HuH-7 (cell line): ENCODE data around the gene WDR33.

Experiments used
- DNase-seq: peaks from one replicate; pipeline ENCODE4 v3.0.0; 2011; ENCODE audit warnings: low spot score

The WDR33 gene

DNA sequence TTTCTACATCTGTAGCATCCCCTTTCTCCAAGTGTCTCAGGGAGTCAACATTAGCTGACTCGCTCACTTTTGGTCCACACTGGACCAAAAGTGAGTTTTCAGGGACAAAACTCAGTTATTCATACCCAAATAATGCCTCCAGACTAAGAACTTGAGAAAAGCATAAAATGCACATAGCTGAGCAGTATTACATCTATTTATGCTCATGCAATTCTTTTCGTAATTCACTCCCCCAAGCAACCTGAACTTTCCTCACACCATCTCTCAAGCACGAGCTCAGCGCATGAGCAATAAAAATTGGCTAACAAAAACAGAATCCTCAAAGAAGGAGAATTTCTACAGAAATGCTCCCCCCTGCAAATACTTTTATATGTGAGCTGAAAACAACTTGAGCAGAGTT, 92.7 kb downstream of the WDR33 start:
- no peak for DNase-seq

DNA sequence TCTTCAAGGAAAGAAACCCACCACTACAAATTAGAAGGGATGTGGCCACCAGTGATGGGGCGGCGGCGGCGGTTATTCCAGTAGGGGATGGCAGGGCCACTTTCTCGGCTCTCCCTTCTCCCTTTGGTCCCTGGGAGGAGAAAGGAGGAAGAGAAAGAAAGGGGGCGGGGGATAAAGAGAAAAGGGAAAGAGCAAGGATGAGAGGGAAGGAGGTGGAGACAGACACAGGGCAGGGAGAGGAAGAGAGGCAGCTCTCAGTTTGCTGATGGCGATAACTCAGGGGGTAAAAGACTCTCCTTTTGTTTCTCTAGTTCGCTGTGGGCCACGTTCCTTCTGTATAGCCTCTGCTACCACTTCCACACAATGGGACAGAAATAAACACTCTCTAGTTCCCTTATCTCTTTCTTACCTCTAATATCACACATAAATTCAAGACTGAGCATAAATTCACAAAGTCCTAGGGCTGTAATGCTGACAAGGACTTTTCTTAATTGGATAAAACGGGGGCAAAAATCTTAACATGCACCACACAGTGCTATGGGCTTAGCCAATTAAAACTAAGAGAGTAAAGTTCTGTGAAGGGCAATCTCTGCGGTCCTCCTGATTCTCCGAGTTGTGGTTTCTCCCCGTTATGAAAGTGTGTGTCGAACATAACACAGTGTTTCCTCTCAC, 95.1 kb downstream of the WDR33 start:
- DNase-seq: no peak

DNA sequence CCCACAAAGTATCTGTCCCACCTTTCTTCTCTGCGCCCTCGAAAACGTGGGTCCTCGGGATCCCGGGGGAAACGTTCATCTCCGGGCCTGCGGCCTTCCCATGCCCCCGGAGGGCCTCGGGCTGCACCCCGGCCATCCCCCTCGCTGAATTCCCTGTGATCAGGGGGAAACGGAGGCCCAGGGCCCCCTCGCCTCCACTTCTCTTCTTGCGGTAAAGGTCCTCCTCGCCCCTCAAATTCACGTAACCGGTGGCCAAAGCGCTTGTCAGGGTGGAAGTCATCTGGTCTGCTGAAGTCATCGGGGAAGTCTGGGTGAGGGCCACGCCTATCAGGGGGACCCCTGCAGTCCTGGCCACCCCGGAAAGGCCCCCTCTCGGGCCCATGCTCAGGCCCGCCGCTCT, 97.4 kb downstream of the WDR33 start:
- DNase-seq: no peak

DNA sequence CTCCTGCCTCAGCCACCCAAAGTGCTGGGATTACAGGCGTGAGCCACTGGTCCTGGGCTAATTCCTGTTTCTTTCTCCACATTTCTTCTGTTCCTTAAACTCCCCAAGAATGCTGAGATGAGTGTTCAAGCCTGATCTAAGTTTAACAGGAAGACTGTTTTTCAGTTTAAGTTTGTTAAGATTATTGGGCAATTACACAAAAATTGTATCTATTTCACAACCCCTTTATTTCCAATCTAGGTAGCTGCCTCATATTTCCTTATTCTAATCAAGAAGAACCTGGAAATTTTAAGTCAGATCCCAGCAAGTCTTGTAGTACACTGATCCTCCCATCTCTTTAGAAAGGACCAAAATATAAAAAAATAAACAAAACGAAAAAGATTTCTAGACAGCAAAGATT, 98.0 kb downstream of the WDR33 start:
- DNase-seq: no peak

DNA sequence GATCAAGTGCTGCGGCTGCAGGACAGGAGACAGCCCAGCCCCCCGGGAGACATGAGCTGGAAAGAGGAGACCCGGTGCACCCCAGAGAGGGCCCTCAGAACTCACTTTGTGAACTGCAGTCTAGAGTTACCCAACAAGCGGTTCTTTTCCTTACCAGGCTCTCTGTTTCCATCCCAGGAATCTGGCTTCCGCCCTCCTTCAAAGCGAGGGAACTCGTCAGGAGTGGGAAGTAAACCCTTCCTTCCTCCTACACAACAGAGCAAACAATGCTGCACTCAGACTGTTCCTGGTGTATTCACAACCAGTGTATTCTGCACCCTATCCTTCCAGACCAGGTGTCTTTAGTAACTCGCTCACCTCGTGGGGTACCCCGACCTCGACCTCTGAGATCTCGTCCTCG, 101.6 kb downstream of the WDR33 start:
- no peak for DNase-seq

DNA sequence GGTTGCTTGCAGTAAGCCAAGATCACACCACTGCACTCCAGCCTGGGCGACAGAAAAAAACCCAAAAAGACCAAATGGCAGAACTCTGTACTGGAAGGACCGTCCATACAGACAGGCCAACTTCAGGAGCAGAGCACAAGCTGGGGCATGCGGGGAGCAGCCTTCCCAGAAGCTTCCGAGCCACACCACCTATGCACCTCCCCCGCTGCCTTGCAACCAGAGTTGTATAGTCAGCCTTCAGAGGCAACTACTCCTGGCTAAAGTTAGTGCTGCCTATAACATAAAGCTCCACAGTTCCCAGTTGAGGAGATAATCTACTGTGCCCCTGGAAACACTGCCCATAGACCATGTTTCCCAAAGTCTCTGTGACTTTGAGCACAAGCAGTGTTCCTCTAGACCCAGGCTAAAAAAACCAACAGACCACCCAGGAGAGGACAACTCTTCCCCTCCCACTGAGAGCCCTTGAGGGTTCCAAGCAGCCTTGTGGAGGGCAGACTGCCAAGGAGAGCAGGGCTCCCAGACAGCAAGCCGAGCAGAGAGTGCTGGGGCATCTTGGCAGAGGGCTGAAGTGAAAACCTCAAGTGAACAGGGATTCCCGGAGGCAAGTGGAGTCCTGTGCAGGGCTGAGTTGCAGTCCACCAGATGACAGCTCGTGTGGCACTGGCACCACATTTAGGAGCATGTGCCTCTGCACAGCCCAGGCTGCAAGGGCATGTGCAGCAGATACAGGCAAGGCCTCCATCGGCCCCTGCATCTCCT, 102.9 kb downstream of the WDR33 start:
- DNase-seq: no peak

DNA sequence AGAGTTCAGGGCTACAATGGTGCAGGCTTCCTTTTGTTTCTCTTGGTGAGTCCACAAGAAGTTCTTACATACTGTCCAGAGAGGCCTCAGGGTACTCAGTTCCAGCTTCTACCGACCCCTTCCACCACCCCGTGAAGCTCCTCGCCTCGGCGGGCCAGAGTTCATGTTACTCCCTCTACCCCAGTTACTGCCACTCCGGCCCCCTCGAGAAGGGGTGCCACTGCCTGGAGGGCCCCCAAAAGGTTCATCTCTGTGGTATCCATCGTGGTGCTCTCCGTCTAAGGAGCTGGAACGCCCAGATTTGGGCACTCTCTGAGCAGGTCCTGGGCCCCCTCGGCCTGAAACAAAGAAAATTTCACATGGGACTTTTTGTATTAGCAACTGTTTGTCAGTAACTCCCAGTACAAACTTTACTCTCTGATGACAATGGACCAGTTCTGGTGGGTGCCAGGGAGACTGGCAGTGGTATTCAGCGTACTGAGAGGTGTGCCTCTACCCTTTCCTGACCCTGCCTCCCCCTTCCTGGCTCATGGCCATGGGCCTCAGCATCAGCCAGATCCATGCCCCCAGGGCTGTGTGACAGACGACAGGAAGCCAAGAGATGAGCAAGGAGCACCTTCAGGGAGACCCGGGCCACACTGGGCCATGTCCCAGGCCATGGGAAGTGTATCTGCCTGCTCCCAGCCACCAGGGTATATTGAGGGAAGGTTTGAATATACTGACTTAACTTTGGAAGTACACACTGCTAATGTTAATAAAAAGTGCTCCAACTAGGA, 104.6 kb downstream of the WDR33 start:
- no peak for DNase-seq

DNA sequence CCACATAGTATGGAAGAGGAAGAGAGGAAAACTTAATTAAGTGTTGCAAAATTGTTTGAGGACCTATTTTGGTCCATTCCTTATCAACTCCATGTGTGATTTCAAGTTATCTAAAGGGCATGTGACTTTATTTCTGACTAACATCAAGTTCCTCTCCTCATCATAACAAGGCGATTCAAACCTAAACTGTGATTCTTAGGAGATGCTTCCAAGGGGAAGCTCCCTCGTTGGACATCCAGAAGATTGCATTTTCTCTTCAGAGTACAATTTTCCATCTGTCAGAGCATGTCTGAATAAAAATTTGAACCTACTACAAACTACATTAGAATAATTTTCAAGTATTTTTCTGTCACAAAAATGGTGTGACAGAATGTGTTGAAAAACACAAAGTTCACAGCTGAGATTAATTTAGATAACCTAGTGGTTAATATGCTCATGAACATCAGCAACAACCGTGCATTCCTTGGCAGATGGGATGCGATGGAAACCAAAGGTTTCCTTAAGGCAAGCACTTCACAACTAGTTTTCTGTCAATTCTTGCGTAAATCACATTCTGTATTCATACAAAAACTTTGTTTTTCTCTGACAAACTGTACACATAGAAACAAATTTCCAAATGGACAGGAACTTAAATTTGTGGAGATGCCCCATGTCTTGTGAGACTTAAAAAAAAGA, 105.4 kb downstream of the WDR33 start:
- DNase-seq: no peak

DNA sequence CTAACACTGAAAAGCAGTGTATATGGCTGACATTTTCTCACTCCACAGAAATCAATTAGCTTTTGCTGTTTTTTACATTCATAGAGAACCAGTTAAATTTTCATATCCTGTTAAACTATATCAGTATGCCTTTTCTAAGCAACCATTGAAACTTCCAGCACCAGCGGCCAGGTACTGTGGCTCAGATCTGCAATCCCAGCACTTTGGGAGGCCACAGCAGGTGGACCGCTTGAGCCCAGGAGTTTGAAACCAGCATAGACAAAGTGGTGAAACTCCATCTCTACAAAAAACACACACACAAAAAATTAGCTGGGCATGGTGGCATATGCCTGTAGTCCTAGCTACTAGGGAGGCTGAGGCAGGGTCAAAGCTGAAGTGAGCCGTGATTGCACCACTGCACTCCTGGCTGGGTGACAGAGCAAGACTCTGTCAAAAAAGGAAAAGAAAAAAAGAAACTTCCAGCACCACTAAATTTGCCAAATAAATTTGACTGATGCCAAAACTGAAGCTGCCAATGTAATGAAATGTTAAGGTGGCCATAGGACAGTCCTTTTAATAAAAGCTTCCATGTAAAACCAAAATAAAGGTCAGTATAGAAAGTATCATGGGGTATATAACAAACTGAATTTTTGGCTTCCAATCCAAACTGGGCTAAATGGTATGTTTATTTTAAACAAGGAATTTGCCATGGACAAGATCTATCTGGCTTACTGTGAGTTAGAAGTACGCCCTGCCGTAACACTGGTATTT, 106.2 kb downstream of the WDR33 start:
- no peak for DNase-seq

DNA sequence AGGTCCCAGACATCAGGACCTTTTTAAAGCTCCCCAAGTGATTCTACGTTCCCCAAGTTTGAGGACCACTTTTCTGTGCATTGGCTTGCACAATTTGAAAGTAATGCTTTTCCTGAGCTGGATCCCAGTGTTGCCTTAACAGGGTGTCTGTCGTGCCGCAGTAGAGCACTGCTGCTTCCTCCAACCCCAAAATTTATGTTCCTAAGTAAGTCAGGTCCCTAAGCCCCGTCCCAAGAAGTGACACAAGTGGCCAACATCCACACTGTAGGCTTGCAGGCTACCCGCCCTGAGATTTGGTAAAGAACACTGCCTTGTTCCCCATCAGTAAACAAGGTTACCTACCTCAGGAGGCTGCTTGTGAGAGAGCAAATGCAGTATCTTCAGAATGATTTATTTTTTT, 107.7 kb downstream of the WDR33 start:
- no peak for DNase-seq

DNA sequence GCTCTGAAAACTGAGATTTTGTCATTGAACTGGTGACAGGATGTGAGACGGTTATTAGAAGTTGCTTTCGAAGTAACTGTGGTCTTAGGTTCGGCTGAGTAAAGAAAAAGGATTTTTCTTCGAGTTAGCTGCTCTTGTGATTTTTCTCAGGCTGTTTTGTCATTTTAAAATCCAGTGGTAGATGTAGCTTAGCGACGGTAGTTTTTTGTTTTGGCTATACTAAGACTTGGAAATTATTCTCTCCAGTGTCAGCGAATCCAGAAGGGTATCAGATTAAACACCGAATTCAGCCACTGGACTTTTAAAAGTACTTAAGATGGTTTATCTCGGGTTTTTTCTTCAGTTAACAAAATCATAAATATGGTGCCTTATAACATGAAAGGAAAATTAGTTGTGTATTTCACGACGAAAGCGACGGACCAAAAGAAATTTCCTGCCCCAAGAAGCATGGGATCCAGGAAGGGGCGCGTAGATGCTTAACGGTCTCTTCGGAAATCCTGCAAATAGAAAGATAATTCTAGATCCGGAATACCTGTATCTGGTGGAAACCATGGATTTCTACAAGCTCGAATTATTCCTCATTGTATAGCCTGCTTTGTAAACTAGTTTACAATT, 108.5 kb downstream of the WDR33 start:
- DNase-seq: no peak

DNA sequence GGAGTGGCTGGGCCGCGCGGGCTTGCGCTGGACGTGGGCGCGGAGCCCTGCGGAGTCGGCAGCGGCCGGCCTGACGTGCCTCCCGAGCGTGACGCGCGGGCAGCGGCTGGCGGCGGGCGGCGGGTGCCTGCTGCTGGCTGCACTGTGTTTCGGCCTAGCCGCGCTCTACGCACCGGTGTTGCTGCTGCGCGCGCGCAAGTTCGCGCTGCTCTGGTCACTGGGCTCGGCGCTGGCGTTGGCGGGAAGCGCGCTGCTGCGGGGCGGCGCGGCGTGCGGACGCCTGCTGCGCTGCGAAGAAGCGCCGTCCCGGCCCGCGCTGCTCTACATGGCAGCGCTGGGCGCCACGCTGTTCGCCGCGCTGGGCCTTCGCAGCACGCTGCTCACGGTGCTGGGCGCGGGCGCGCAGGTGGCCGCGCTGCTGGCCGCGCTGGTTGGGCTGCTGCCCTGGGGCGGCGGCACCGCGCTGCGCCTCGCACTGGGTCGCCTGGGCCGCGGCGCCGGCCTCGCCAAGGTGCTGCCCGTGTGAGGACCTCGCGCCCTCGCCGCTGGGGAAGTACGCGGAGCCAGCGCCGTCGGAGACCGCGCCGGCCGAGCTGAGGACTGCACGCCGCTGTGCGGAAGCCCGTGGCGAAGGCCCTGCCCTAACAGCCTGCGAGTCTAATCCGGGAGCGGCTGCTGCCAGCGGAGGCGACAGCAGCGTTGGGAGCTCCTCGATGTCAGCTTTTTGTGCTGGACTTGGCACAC, 109.1 kb downstream of the WDR33 start:
- peak; percentile 70 for DNase-seq

DNA sequence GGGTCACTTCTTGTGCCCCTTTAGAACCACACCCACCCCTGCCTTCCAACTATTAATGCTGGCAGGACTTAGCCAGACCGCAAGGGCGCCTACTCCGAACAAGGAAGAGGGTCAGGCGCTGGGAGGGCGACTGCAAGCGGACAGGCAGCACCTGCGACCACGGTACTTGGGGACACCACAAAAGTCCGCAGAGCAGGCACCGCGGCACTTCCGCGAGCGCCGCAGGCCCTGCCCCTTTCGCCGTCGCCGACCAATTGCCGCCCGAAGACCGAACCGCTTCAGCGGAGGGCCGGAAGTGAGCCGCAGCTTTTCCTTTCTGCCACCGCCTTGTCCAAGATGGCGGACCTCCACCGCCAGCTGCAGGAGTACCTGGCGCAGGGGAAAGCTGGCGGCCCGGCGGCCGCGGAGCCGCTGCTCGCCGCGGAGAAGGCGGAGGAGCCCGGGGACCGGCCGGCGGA, 109.7 kb downstream of the WDR33 start, which contains the start of gene SFT2D3:
TSS of gene SFT2D3 (plus strand) at position 305 of the 458 bp plus-strand sequence. CDS start at position 337, 32 bp downstream.
- peak; percentile 92 for DNase-seq

DNA sequence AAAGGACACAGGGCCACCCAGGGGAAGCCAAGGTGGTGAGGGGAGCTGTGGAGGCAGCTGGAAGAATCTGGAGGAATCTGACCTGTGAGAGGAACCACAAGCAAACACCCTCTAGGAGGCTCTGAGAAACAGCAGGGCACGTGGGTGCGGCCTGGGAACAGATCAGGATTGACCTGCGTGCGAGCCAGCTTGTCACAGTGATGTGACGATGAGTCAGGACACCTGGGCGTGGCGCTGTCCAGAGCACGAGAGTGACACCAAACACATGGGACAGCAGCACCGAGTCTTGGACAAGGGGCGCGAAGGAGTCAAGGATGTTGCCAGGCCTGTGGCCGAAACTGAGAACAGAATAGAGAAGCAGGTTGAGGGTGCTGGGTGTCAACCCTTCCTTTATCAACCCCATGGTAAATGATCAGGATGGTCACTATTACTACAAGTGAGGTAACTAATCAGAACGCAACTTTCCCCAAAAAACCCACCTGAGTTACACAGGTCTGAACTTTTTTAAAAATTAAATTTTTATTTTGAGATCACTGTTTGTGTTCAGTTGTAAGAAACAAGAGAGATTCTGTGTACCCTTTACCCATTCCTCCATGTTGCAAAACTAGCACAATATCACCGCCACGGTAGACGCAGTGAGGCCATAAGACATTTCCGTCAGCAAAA, 110.3 kb downstream of the WDR33 start:
- DNase-seq: peak; percentile 92

DNA sequence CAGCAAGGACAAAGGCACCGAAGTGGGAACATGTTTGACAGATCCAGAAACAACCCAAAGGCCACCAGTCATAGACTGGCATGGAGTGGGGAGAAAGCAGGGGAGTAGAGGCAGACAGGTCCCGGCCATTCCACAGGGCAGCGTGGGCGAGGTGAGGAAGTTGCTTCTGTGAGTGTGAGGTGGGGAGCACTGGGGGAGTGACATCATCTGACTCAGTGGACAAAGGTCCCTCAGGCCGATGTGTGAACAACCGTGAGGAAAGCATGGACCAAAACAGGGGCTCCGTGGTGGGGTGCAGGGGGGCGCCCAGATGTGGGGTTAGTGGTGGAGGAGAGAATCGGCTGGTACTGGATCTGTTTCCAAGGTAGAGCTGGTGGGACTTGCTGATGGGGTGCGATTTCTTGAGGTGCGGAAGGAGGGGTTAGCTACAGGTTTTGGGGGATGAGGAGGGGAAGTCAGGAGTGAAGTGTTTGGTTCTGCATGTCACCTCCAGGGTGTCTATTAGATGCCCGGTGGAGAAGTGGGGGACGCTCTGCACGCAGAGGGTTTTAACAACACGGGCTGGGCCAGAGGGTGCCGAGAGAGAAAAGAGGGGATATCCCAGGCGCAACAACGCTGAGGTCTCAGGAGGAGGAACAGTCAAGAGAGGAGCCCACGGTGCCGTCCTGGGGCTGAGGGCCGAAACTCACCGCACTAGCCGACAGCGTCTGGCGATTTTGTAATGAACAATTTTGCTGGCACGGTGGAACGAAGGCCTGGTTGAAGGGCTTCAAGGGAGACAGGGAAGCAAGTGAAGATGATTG, 112.2 kb downstream of the WDR33 start:
- no peak for DNase-seq

DNA sequence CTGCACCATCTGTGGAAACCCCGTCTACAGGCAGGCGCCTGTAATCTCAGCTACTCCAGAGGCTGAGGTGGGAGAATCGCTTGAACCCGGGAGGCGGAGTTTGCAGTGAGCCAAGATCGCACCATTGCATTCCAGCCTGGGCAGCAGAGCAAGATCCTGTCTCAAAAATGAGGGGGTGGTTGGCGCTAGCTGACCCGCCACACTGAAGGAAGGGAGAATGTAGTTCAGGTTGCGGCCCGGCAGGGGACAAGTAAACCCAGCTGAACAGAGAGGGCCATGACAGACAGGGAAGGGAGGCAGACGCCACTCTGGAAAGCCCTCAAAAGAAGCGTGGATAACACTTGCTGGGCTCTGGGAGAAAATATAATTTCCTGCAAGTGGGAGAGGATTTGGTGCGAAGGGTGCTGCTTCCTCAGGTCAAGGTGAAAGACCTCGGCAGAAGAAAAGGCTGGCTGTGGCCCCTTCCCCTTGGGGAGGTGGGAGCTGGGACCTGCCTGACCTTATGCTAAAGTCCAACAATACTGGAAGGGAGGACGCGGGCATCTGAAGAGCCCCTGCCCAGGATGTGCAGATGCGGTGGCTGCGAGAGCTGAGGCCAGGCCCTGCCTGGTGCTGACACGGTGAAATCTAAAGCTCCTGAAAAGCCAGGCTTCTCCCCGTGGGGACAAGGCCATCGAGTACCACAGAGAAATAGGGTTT, 113.3 kb downstream of the WDR33 start:
- no peak for DNase-seq

DNA sequence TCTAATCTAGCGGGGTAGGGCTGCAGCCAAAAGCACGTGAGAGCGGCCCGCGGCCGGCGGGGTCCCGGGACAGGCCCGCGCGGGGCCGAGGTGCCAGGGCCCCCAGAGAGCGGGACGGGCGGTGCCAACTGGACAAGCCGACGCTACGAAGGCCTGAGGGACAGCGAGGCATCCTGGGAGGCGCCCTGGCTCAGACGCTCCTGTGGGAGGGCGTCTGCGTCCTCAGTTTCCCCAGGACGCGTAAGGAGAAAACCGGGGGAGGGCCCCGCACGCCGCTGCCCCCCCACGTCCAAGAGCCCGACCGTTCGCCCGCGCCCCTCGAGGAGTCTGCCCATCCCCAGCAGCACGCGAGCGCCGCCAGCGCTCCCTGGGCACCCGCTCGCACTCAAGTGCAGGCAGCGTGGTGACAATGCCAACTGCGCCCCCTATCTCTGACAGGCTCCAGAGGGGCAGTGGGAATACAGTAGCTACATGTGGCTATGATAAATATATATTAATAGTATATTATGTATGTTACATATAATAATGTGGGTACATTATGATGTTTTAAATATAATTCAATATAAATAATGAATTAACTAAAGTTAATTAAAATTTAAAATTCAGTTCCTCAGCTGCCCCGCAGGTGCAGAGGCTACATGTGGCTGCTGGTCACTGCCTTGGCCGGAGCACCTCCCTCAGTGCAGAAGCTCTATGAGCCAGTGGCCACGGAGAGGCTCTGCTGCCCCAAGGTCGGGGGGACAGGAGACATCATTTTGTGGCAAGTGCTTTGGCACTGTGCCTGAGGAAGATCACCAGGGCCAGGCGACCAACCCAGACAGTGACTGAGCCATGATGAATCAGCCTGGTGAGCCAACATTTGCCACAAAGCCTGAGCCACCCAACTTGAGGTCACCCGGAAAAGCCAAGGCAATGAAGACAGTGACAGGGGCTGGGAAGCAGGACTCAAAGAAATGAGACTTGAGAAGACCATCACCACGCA, 115.2 kb downstream of the WDR33 start:
- no peak for DNase-seq
